Stimulated activated CD8-positive, alpha-beta memory T cell treated with anti-CD3 and anti-CD28 coated beads, Interleukin-7, amount 100 ng/mL, for 24 hours (primary cell): ENCODE measurements around the gene CXXC1.
"Not testable (repeated sequence)": the region's sequence is repeated elsewhere in the genome, so short reads cannot be mapped to it uniquely, and the experiment has no call there.

Experiments used
- DNase-seq: peaks from one replicate; pipeline ENCODE4 v3.0.0-alpha.2; 2020; ENCODE audit warnings: low read depth

The CXXC1 gene

DNA sequence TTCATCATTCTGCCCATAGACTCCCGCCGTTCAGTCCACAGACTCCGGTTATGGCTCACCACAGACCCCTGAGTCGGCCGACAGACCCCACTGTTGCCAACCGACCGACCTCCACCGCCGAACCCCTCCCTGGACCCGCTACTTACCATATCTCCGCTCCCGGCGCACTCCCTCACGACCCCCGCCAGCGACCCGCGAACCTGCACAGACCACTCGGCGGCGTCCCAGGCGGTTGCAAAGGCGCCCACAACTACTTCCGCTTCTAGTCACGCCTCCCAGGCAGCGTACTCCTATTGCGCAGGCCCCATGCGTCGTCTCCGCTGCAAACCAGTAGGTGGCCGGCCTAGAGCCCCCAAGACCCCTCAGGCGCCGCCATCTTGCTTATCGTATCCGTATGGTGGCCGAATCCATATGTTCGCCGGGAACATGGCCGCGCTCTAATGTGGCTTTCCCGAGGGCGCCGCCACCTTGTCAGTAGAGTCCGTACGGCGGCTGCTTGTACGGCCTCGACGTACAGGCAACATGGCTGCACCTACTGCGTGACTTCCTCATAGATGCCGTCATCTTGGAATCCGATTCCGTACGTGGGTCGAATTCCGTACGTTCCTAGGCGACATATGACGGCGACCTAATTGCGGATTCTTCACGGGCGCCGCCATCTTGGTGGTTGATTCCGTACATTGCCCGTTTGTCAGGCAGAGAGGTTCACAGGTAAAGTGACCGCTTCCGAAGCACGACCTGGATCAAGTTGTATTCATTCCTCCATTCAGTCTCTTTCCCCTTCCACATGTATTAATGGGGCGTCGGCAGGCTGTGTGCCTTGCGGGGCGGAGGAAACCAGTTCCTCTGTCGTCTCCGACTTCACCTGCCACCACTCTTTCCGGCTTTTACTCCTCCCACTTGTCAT lies at the start of gene CXXC1:
CXXC1 (minus strand) TSS at position 252 of the 907 bp plus-strand sequence; CDS start at position 149, 103 bp downstream.
- DNase-seq, result peak; percentile 92

DNA sequence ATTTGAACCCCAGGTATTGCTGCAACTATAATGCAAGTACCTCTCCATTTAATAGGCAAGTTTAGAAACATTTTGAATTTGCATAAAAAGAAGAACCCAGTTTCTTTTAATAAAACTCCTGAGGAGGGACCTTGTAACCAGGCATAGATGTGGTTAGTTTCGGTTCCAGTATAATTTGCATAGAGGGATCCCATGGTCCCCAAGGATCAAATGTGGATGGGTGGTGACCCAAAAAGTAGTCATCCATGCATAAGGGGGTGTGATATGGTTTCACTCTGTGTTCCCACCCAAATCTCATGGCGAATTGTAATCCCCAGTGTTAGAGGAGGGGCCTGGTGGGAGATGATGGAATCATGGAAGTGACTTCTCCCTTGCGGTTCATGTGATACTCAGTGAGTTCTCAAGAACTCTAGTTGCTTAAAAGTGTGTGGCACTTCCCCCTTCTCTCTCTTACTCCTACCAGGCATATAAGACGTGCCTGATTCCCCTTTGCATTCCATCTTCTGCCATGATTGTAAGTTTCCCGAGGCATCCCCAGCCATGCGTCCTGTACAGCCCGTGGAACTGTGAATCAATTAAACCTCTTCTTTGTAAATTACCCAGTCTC lies 47.2 kb upstream of the CXXC1 start:
- DNase-seq, result no peak

DNA sequence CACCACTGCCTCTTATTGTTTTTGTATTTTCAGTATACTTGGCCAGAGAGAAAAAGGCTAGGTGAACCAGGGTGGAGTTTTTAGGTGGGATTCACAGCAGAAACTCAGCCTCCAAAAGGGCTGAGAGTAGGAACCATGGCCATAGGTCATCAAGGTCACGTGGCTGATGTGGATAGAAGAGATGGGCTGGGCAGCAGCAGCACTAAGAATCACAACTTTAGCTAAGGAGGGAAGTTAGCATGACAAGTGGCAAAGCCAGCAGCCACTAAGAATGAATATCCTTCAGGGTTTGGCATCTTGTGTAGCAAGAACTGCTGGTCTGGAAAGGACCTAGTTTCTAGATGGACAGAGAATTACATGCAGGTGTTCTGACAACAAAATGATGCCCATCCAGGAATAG lies 44.2 kb upstream of the CXXC1 start:
- DNase-seq, result no peak

DNA sequence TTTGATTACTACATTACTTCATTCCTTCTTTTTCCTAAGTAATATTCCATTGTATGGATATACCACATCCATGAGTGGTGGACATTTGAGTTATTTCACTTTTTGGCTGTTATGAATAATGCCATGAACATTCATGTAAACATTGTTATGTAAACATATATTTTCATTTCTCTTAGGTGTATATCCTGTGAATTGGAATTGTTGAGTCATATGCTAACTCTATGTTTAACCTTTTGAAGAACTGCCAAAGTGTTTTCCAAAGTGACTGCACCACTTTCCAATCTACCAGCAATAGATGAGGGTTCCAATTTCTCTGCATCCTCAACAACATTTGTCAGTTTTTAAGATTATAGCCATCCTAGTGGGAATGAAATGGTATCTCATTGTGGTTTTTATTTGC lies 42.7 kb upstream of the CXXC1 start:
- no peak for DNase-seq

DNA sequence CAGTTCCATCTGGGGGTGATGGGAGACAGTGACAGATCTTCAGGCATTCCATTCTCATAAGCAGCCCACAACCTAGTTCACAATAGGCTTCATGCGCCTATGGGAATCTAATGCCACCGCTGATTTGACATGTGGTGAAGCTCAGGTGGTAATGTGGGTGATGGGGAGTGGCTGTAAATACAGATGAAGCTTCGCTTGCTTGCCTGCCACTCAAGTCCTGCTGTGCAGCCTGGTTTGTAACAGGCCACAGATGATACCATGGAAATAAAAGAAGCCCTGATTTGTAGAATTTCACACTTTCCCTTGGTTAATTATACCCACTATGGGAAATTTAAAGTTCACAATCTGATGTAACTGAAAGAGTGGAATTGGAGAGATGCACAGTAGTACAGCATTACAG lies 40.5 kb upstream of the CXXC1 start:
- no peak for DNase-seq

DNA sequence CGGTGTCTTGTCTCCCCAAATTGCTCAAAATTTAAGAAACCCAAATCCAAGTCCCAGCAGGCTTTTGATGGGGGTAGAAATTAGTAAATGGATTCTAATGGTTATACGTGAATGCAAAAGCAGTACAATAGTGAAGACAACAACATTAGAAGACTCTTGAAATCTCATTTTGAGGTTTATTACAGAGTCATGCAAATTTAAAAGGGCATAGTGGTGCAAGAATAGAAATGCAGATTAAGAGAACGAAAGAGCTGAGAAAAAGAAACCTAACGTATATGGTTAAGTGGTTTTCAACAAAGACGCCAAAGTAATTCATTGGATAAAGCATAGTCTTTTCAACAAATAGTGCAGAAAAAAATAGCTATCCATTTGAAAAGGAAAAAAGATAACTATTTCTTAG lies 33.2 kb upstream of the CXXC1 start:
- no peak for DNase-seq

DNA sequence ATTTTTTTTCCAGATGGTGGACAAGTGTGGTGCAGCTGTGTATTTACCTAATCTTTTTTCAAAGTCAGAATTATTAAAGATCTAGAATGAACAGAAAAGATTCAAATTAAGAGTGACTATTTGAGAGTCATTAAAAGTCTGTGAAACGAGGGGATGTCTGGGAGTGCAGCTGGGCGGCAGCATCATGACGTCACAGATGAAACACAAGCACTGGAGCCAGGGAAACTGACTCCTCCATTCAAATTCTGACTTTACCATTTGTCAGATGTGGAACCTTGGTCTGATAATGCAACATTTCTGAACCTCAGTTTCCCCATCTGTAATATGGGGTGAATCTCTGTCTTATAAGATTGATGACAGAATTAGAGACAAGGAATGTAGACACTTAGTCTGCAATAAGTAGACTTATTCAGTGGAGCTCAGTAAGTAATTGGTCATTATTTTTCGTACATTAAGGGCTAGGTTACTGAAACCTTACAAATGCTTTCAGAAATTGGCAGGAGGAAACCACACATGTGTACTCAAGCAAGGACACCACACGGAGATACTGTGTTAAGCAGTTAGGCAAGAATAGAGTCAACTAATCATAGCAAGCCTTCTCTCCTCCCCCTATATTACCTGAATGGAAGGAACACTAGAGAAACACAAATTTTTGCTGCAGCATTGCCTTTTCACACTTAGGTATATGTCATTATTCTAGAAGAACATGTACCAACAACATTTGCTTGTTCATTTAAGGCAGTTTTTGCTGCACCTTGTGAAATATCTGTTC lies 27.8 kb upstream of the CXXC1 start:
- DNase-seq, result no peak

DNA sequence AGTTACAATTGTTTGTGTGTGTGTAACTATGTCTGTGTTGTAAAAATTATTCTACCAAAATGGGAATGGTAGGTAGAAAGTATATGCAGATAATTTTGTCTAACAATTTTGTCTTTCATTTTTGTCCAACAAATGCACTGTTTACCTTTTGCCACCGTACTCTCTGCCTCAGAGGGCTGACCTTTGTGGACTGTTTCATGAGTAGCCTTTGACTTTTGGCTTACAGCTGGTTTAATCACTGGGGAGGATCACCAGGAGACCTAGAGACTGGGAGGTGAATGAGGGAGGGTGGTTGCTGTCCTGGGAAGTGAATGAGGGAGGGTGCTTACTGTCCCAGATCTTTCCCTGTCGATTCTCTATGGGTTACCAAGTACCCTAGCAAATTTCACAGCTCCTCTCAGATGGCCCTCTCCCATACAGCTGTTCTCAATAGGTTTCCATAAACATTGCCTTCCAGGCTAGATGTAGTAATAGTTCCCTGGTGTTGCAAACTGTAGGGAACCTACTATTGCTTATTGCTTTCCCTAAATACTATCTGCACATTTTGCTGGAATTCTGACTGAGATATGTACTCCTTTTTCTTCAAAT lies 26.5 kb upstream of the CXXC1 start:
- DNase-seq, result no peak

DNA sequence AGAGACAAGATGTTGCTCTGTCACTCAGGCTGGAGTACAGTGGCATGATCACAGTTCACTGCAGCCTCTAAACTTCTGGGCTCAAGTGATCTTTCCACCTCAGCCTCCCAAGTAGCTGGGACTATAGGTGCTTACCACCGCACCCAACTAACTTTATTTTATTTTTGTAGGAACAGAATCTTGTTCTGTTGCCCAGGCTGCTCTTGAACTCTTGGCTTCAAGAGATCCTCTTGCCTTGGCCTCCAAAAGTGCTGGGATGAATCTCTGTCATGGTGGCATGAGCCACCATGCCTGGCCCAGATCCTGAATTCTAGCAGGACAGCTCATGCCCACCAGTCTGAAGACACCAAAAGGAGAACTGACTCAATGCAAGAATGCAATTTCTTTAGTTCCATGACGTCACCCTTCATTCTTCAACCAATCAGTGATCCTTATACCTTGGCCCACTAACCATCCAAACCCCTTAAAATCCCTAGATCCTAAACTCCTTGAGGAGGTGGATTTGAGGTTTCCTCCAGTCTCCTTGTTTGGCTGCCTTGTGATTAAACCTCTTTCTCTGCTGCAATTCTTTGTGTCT lies 25.6 kb upstream of the CXXC1 start:
- DNase-seq, result no peak

DNA sequence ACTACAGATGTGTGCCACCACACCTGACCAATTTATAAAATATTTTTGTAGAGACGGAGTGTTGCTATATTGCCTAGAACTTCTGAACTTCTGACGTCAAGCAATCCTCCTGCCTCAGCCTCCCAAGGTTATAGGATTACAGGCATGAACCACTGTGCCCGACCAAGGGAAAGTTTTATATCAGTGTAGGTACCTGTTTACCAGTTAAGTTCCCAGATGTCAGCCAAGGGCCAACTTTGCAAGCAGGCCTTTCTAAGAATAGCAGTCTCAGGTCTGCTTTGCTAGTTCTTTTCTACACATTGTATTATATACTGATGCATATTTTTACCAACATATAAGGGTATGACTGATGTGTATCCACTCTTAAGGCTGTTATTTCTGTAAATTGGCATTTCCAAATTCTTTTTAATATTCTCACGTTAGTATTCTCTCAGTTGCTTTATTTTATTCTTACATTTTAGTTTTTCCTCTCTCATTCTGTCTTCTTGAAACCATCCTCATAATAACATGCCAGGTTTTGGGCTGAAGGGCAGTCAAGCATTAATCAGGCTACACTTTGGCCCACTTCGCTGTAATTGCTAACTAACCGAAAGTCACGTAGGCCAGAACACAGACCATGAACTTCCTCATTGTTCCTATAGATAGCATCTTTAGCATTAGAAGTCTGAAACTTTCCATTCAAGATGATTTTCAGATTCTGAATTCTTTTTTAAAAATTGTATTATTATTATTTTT lies 25.0 kb upstream of the CXXC1 start:
- no peak for DNase-seq

DNA sequence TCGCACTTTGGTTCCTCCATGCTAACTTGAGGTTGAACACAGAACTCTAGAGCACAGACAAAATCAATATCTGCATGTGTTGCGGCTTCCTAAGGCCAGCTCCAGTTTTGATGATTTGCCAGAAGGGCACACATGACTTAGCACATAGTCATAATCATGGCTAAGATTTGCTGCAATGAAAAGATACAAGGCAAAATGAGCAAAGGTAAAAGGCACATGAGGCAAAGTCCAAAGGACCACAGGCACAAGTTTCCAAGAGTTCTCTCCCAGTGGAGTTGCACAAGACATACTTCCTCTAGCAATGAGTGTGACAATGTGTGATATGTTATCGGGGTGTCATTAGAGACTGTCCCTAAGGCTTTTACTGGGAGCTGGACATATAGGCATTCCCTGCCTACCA lies 24.2 kb upstream of the CXXC1 start:
- DNase-seq, result no peak

DNA sequence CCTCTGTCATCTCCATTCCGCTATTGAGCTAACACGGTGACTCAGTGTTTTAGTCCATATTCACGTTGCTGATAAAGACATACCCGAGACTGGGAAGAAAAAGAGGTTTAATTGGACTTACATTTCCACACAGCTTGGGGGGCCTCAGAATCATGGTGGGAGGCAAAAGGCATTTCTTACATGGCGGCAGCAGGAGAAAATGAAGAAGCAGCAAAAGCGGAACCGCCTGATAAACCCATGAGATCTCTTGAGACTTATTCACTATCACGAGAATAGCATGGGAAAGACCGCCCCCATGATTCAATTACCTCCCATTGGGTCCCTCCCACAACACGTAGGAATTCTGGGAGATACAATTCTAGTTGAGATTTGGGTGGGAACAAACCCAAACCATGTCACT lies 22.6 kb upstream of the CXXC1 start:
- DNase-seq, result no peak

DNA sequence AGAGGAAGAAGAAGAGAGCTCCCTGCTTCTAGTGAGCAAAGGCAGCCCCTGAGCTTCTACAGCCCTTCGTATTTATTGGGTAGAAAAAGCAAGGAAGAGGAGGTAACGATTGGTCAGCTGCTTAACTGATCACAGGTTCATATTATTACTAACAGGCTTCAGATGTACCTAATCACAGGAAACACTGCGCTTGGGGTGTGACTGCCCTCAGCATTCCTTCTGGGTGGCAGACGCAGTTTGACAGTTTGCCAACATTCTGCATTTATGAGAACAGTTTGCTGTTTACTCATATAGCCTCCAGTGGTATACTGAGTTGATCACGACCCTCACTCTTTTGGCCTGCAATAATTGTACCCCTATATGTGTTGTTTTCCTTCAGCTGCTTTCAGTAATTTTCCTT lies 21.4 kb upstream of the CXXC1 start:
- not testable (repeated sequence) for DNase-seq

DNA sequence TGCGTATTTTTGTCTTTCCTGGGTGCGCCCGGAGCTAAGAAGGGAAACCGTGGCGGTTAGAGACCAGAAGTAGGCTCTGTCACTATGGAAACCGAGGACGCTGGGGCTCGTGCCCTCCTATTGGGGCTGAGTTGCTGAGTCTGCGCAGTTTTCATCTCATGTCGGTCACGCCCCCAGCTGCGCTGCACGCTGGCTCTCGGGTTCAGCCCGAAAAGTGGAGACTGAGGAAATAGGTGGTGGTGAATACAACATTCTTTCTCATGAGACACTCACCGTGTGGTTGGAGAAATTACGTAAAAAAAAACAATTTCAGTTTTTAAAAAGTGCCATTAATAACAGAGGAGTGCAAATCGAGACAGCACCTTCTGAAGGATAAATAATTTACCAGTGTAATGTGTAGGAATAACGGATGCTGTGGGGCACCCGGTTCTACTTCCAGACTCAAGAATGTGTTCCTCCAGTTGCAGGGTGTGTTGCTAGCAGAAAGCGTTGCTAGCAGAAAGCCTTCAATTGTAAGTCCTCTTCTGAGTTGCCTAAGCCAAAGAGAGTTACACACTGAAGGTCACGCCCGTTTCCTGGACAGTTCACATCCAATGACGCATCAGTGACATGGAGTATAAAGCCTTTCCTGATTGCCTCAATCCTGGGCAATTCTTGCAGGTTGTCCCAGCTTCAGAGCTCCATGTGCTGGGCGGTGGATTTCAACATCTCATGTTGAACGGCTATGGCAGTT lies 20.4 kb upstream of the CXXC1 start:
- DNase-seq, result peak; percentile 81

DNA sequence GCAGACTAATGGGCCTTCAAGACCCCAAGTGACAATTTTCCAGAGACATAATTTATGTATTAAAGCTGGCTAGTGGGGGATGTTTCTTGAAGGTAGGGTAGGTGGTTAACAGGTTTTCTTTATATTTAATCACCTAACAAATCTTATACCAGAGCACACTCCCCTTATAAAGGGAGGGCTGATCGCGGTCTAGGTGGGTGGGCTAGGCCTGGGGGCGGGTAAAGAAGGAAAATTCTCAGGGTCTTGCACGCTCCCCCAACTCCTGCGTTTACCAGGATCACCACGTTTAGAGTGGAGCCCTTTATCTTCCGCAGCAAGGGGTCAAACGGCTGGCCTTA lies 19.9 kb upstream of the CXXC1 start:
- no peak for DNase-seq

DNA sequence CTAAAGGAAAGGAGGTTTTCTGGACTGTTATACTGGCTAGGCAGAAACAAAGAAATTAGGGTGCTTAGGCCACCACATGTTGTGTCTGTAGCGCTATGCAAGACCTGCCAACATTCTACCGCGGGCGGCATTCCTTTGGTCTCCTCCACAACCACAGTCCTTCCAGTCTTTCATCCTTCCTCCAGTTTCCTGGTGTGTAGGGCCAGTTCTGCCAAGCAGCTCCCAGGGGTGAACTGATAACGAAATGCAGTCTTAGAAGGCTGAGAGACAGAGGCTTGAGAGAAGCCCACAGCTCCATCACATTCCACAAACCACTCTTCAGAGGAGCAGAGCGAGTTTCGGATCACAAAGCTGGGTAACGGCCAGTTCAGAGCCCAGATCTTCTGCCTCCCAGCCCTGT lies 19.5 kb upstream of the CXXC1 start:
- no peak for DNase-seq

DNA sequence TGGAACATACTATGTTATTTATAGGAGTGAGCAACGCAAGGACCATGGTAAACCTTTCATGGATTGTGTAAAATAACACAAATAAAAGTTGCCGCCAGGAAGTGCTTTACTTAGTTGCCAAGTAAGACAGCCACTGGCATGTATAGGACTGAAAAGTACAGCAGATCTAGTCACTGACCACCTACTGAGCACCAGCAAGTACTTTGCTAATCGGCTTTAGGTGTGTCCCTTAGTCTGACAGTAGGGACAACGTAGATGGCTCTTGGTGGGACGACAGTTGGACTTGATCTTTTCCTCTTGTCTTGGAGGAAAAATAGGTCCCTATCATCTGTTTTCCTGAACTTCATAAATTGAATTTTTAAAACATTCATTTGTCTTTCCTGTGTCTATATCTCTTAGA lies 13.6 kb upstream of the CXXC1 start:
- no peak for DNase-seq

DNA sequence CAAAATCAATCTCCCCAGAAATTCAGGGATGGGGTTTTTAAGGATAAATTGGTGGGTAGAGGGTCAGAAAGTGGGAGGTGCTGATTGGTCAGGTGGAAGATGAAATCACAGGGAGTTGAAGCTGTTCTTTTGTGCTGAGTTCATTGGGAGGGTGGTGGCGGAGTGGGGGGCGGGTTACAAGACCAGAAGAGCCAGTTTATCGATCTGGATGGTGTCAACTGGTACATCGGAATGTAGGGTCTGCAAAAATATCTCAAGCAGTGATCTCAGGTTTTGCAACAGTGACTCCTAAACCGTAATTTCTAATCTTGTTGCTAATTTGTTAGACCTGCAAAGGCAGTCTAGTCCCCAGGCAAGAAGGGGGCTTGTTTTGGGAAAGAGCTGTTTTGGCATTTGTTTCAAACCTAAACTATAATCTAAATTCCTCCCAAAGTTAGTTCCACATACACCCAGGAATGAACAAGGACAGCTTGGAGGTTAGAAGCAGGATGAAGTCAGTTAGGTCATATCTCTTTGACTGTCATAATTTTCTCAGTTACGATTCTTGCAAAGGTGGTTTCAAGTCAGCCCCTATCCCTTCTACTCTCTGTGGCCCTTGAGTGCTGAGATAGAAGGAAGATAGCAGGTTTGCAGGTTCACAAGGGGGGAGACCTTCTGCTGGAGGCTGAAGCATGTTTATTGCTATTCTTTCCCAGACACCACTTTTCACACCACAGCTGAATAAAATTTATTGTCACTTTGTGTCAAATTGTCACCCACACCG lies 12.3 kb upstream of the CXXC1 start:
- DNase-seq, result no peak

DNA sequence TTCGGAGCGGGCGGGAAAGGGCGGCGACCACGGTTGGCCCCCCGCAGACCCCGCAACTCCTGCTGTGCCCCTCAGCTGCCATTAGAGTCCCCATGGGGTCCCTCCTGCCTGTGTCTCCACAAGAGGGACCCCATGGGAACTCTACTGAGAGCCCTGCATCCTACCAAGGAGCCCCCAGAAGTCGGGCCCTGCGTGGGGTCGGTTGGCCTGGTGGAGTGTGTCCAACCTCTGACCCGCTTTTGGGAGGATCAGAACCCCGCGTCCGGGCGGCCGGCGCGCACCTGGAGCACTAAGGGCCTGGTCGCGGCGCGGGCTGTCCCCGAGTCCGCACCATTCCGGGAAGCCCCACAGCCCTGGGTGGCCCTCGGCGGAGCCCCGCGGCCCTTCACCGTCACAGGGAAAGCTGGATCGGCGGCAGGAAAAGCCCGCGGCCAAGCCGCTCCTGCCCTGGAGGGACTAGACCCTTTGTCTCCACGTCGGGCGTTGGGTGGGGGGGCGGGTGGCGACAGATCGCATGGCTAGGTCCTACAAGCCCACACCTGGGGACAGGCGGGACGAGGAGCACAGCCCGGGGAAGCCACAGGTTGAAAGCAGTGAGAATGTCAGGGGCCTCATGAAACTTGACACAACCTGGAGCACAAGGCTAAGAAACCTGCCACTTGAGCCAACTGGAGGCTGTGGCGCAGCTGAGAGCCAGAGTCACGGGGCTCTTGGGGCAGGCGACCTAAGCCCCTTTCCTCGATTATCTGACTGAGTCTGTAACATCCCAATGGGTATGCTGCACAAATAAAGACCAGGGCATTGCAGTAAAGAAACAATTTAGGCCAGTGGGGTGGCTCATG lies 11.2 kb upstream of the CXXC1 start:
- no peak for DNase-seq
